Transverse colon (tissue), 3 donors: ENCODE data around the gene DTX1.

Source experiments
- CTCF ChIP-seq, 5 experiments: fragments of 200-600 bp in 3 of 5; fragments of 450-650 bp in 2 of 5; sonication (generic) in 3 of 5; IDR thresholded peaks; 1 replicate in 2 of 5; 2 replicates in 3 of 5; pipeline ENCODE4 v1.5.1; 2016 to 2017; ENCODE audit warnings: antibody characterized with exemption in 5 of 5, inconsistent platforms in 3 of 5, mild to moderate bottlenecking in 2 of 5, moderate library complexity in 1 of 5
- EP300 ChIP-seq: sonication (generic); formaldehyde crosslinking; IDR thresholded peaks from one replicate; pipeline ENCODE4 v1.6.1; 2017; ENCODE audit warnings: antibody characterized with exemption, low read depth
- POLR2A ChIP-seq: fragments of 450-650 bp; IDR thresholded peaks from one replicate; pipeline ENCODE4 v1.6.1; 2016; ENCODE audit warnings: antibody characterized with exemption, mild to moderate bottlenecking, moderate library complexity

DNA sequence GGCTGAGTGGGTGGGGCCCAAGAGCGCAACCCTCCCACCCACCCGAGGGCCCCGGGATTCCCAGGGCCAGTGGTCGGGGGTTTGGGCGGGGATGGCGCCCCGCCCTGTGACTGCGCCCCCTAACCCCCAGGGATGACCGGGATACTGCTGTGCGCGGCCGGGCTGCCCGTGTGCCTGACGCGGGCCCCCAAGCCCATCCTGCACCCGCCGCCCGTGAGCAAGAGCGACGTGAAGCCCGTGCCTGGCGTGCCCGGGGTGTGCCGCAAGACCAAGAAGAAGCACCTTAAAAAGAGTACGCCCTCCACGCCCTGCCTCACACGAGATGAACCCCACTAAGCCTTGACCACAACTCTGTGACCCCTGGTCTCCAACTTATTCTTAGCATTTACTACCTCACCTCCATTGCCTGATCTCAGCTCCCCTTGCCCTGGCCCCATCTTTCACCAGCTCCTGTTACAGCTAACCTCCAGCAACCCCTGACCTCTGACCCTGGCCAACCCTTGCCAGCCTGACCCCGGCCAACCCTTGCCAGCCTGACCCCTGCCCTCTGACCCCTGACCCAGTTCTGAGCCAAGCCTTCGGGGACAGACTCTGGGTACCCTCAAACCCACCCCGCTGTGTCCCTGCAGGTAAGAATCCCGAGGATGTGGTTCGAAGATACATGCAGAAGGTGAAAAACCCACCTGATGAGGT lies 37.0 kb downstream of the DTX1 start:
- TF ChIP-seq CTCF (IDR thresholded peaks at IDR 0.05) (no peak), POLR2A (no peak), EP300 (no peak)
